ENCODE measurements around the gene OR6K2.

OR6K2 gene, protein sequence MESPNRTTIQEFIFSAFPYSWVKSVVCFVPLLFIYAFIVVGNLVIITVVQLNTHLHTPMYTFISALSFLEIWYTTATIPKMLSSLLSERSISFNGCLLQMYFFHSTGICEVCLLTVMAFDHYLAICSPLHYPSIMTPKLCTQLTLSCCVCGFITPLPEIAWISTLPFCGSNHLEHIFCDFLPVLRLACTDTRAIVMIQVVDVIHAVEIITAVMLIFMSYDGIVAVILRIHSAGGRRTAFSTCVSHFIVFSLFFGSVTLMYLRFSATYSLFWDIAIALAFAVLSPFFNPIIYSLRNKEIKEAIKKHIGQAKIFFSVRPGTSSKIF

DNA sequence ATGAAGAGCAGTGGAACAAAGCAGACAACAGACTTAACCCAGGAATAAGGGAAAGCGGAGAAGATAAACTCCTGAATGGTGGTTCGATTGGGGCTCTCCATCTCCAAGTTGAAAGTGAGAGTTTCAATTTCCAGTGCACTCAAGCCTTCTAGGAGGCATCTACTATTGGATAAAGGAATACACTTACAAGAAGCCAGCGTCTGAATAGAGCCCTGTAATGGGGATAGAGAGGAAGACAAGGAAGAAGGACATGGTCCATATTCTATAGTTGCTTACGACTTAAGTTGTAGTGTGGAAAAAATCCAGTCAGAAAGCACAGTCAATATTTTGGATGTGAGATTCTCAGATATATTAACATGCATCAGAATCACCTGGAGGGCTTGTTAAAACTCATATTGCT, at the start of gene OR6K2:
OR6K2 (minus strand) TSS at position 101 of the 400 bp plus-strand sequence; CDS start at position 101, 0 bp downstream.
- H3K9ac ChIP-seq (ENCODE audit: low read length) = no peak within 1 kb of the TSS
- no peaks in the 10 kb centered on the region for H3K9me3 ChIP-seq (ENCODE audit: low read length)
- no peak within 1 kb of the TSS for H3K27ac ChIP-seq (ENCODE audit: low read depth, low read length)
- H3K4me3 ChIP-seq (ENCODE audit: low read depth in 1 of 2, low read length in 2 of 2) = no peak within 1 kb of the TSS
- H3K27me3 ChIP-seq (ENCODE audit: control insufficient read depth in 1 of 2, insufficient read depth in 2 of 2, low read length in 2 of 2) = no peaks in the 10 kb centered on the region
- no peaks in the 10 kb centered on the region for H3K4me1 ChIP-seq (ENCODE audit: insufficient read depth, low read length)
- H3K36me3 ChIP-seq (ENCODE audit: insufficient read depth, low read length) = no peaks in the 10 kb centered on the region

DNA sequence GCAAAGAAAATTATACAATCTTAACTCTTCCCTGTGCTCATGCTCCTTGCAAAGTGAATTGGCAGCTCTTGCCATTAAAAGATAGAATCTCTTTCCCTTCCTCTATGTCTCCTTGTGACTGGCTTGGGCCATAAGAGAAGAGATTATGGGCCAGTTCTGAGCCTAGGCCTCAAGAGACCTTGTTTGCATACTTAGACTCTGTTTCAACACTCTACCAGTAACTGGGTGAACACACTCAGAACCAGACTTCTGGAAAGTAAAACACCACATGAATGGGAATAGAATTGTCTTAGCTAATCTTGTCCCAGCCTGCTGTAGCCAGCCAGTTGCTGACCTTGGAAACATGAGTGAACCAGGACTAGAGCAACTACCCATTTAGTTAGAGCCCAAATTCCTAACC, 35.4 kb upstream of the OR6K2 start:
- Histone ChIP-seq H3K4me3 (ENCODE audit: low read depth in 1 of 2, low read length in 2 of 2) (no peak overlapping the region), H3K36me3 (ENCODE audit: insufficient read depth, low read length) (no peaks in the 10 kb centered on the region), H3K27ac (ENCODE audit: low read depth, low read length) (no peak overlapping the region), H3K9me3 (ENCODE audit: low read length) (no peaks in the 10 kb centered on the region), H3K27me3 (ENCODE audit: control insufficient read depth in 1 of 2, insufficient read depth in 2 of 2, low read length in 2 of 2) (no peaks in the 10 kb centered on the region), H3K4me1 (ENCODE audit: insufficient read depth, low read length) (no peaks in the 10 kb centered on the region), H3K9ac (ENCODE audit: low read length) (no peak overlapping the region)

DNA sequence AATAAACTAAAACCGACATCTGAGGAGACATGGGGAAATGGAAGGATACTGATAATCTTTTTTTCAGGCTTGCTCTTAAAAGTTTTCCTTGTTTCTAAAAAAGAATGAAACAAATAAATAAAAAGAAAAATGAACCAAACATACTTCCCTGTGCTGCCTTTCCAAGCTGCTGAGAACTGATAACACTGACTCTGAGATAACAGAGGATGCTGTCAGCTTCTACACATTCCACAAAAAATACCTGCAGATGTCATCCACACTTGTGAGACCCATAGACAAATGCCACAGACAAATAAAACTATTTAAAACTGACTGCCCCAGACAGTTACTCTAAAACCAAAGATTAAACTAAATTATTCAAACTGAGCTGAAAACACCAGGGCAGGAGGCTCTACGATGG, 32.1 kb upstream of the OR6K2 start:
- Histone ChIP-seq H3K36me3 (ENCODE audit: insufficient read depth, low read length) (no peaks in the 10 kb centered on the region), H3K27ac (ENCODE audit: low read depth, low read length) (no peak overlapping the region), H3K9ac (ENCODE audit: low read length) (no peak overlapping the region), H3K9me3 (ENCODE audit: low read length) (no peaks in the 10 kb centered on the region), H3K4me3 (ENCODE audit: low read depth in 1 of 2, low read length in 2 of 2) (no peak overlapping the region), H3K27me3 (ENCODE audit: control insufficient read depth in 1 of 2, insufficient read depth in 2 of 2, low read length in 2 of 2) (no peaks in the 10 kb centered on the region), H3K4me1 (ENCODE audit: insufficient read depth, low read length) (no peaks in the 10 kb centered on the region)

DNA sequence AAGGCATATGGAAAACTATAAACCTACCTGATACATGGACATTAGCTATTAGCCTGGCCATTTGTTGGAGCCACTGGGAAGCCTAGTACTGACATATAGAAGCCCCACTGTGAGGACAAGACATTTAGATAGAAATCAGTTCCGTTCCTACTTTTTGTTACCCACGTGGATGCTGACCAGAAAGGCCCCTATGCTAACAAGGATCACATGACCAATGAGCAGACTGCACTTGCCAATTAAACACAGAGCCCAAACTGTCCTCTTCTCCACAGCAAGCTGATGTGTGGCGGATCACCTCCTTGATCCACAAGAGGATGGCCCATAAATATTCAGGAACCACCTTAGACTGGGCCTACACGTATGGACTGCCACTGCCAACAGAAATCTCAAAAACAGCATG, 31.3 kb upstream of the OR6K2 start:
- H3K9ac ChIP-seq (ENCODE audit: low read length) = no peak overlapping the region
- H3K4me3 ChIP-seq (ENCODE audit: low read depth in 1 of 2, low read length in 2 of 2) = no peak overlapping the region
- no peaks in the 10 kb centered on the region for H3K27me3 ChIP-seq (ENCODE audit: control insufficient read depth in 1 of 2, insufficient read depth in 2 of 2, low read length in 2 of 2)
- H3K36me3 ChIP-seq (ENCODE audit: insufficient read depth, low read length) = no peaks in the 10 kb centered on the region
- no peaks in the 10 kb centered on the region for H3K9me3 ChIP-seq (ENCODE audit: low read length)
- no peak overlapping the region for H3K27ac ChIP-seq (ENCODE audit: low read depth, low read length)
- H3K4me1 ChIP-seq (ENCODE audit: insufficient read depth, low read length) = no peaks in the 10 kb centered on the region

DNA sequence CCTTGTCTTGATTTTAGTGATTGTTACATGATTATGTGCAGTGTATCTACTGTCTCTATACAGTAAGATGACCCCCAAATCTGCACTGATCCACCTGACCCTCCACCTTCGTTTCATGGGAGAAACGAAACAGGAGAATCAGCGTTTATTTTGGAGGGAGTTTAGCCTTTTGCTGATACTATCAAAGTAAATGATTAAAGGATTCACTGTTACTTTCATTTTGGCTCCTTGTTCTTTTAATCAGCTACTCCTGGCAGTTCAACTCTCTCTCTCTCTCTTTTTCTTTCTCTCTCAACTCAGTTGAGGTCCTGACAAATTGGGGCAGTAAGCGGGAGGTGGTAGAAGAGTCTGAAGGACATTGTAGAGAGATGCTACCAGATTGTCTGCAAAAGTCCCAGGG, 30.0 kb upstream of the OR6K2 start:
- Histone ChIP-seq H3K9ac (ENCODE audit: low read length) (no peak overlapping the region), H3K36me3 (ENCODE audit: insufficient read depth, low read length) (no peaks in the 10 kb centered on the region), H3K27me3 (ENCODE audit: control insufficient read depth in 1 of 2, insufficient read depth in 2 of 2, low read length in 2 of 2) (no peaks in the 10 kb centered on the region), H3K4me1 (ENCODE audit: insufficient read depth, low read length) (no peaks in the 10 kb centered on the region), H3K4me3 (ENCODE audit: low read depth in 1 of 2, low read length in 2 of 2) (no peak overlapping the region), H3K27ac (ENCODE audit: low read depth, low read length) (no peak overlapping the region), H3K9me3 (ENCODE audit: low read length) (no peaks in the 10 kb centered on the region)

DNA sequence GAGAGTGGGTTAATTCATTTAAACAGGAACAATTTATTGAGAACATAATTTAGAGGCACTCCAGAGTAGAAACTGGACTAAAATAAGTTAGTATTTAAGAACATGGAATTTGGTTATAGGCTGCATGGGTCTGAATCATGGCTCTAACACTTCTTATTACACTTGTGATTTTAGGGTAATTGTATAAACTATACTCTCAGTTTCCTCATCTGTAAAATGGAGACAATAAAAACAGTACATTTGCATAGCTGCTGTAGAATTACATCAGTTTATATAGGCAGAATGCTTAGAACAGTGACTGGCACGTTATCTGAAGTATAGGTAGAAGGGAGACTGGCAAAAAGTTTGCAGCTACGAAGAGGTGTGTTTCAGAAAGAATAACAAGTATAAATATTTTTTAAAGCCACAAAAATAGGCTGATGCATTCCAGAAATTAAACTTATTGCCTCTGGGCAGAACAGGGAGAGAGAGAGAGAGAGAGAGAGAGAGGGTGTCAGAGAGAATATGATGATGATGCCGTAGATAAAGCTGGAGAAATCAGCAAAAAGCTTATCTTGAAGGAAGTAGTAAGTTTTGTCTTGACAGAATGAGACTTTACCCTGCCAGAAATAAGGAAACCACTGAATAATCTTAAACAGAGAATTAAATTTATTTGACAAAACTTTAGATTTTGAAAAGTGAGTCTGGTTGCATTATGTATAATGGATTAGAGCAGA, 28.2 kb upstream of the OR6K2 start:
- Histone ChIP-seq H3K9ac (ENCODE audit: low read length) (no peak overlapping the region), H3K27ac (ENCODE audit: low read depth, low read length) (no peak overlapping the region), H3K4me3 (ENCODE audit: low read depth in 1 of 2, low read length in 2 of 2) (no peak overlapping the region), H3K27me3 (ENCODE audit: control insufficient read depth in 1 of 2, insufficient read depth in 2 of 2, low read length in 2 of 2) (no peaks in the 10 kb centered on the region), H3K4me1 (ENCODE audit: insufficient read depth, low read length) (no peaks in the 10 kb centered on the region), H3K36me3 (ENCODE audit: insufficient read depth, low read length) (no peaks in the 10 kb centered on the region), H3K9me3 (ENCODE audit: low read length) (no peaks in the 10 kb centered on the region)

DNA sequence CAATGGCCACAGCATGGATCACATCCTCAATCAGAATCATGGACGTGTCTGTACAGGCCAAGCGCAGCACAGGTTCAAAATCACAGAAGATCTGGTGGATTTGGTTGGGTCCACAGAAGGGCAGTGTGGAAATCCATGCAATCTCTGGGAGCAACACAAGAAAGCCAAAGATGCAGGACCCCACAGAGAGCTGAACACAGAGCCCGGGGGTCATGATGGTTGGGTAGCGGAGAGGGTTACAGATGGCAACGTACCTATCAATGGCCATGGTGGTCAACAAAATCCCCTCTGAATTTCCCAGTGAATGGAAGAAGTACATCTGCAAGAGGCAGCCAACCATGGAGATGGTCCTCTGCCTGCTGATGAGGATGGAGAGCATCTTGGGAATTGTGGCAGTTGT, 24.0 kb upstream of the OR6K2 start:
- Histone ChIP-seq H3K9ac (ENCODE audit: low read length) (no peak overlapping the region), H3K27me3 (ENCODE audit: control insufficient read depth in 1 of 2, insufficient read depth in 2 of 2, low read length in 2 of 2) (no peaks in the 10 kb centered on the region), H3K27ac (ENCODE audit: low read depth, low read length) (no peak overlapping the region), H3K36me3 (ENCODE audit: insufficient read depth, low read length) (no peaks in the 10 kb centered on the region), H3K9me3 (ENCODE audit: low read length) (no peaks in the 10 kb centered on the region), H3K4me1 (ENCODE audit: insufficient read depth, low read length) (no peaks in the 10 kb centered on the region), H3K4me3 (ENCODE audit: low read depth in 1 of 2, low read length in 2 of 2) (no peak overlapping the region)

DNA sequence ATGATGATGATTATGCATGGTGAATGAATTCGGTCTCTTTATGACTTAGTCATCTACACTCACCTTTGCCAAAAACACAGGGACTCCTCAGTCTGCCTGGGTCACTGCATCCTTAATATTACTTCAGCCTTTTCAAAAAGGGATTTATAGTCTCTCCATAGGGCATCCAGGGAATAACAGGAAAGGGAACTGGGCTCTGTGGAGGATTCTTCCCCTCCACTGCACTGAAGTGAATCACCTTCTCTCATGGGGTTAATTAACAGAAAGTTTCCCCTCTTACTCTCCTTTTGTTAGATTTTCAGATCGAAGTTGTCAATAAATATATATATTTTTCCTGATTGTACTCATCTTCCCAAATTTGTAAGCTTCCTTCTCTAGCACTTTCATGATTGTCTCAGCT, 20.2 kb upstream of the OR6K2 start, which contains the start of gene OR6K3:
OR6K3 (minus strand) TSS at position 101 of the 400 bp plus-strand sequence. CDS start 2,605 bp downstream, outside the sequence.
- Histone ChIP-seq H3K4me1 (ENCODE audit: insufficient read depth, low read length) (no peaks in the 10 kb centered on the region), H3K9ac (ENCODE audit: low read length) (no peak within 1 kb of the TSS), H3K36me3 (ENCODE audit: insufficient read depth, low read length) (no peaks in the 10 kb centered on the region), H3K4me3 (ENCODE audit: low read depth in 1 of 2, low read length in 2 of 2) (no peak within 1 kb of the TSS), H3K27ac (ENCODE audit: low read depth, low read length) (no peak within 1 kb of the TSS), H3K27me3 (ENCODE audit: control insufficient read depth in 1 of 2, insufficient read depth in 2 of 2, low read length in 2 of 2) (no peaks in the 10 kb centered on the region), H3K9me3 (ENCODE audit: low read length) (no peaks in the 10 kb centered on the region)

DNA sequence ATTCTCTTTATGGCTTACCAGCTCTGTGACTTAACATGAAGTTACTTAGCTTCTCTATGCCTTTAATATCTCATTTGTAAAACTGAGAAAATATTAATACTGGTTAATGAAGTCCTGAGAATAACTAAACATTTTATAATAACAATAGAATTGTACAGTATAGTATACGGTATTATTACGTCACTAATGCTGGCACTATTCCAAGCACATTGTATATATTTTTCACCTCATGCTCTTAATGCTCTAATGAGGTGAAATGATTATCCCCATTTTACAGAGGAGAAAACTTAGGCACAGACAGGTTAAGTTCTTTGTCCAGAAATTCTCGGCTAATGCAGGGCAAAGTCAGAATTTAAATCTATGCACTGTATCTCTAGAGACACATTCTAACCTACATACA, 19.2 kb upstream of the OR6K2 start:
- Histone ChIP-seq H3K4me1 (ENCODE audit: insufficient read depth, low read length) (no peaks in the 10 kb centered on the region), H3K4me3 (ENCODE audit: low read depth in 1 of 2, low read length in 2 of 2) (no peak overlapping the region), H3K9me3 (ENCODE audit: low read length) (no peaks in the 10 kb centered on the region), H3K27me3 (ENCODE audit: control insufficient read depth in 1 of 2, insufficient read depth in 2 of 2, low read length in 2 of 2) (no peaks in the 10 kb centered on the region), H3K36me3 (ENCODE audit: insufficient read depth, low read length) (no peaks in the 10 kb centered on the region), H3K9ac (ENCODE audit: low read length) (no peak overlapping the region), H3K27ac (ENCODE audit: low read depth, low read length) (no peak overlapping the region)

DNA sequence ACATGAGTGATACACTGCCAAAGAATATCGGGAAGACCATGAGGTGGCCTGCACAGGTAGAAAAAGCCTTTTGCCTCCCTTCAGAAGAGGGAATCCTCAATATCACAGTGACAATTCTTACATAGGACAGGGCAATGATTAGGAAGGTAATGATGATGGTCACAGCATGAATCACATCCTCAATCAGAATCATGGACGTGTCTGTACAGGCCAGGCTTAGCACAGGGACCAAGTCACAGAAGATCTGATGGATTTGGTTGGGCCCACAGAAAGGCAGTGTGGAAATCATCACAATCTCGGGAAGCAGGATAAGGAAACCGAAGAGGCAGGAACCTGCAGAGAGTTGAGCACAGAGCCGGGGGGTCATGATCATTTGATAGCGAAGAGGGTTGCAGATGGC, 16.9 kb upstream of the OR6K2 start:
- Histone ChIP-seq H3K4me1 (ENCODE audit: insufficient read depth, low read length) (no peaks in the 10 kb centered on the region), H3K9me3 (ENCODE audit: low read length) (no peaks in the 10 kb centered on the region), H3K9ac (ENCODE audit: low read length) (no peak overlapping the region), H3K36me3 (ENCODE audit: insufficient read depth, low read length) (no peaks in the 10 kb centered on the region), H3K4me3 (ENCODE audit: low read depth in 1 of 2, low read length in 2 of 2) (no peak overlapping the region), H3K27ac (ENCODE audit: low read depth, low read length) (no peak overlapping the region), H3K27me3 (ENCODE audit: control insufficient read depth in 1 of 2, insufficient read depth in 2 of 2, low read length in 2 of 2) (no peaks in the 10 kb centered on the region)

DNA sequence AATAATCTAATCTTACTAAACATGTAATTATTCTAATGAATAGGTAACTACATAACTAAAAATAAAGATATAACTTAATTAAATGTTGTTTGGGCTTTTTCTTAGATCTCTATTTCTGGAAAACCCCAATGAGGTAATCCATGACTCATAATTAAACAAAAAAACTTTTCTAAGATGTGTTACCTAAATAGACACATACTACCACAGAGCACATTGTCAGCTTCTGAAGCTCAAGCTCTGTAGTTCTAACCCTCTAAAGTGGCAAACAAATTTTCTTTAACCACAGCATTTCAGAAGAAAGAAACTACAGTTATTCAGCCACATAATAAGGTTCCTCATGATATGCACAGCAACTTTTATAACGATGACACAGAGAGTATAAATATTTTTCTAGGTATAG, 15.9 kb upstream of the OR6K2 start:
- Histone ChIP-seq H3K36me3 (ENCODE audit: insufficient read depth, low read length) (no peaks in the 10 kb centered on the region), H3K27me3 (ENCODE audit: control insufficient read depth in 1 of 2, insufficient read depth in 2 of 2, low read length in 2 of 2) (no peaks in the 10 kb centered on the region), H3K27ac (ENCODE audit: low read depth, low read length) (no peak overlapping the region), H3K9me3 (ENCODE audit: low read length) (no peaks in the 10 kb centered on the region), H3K4me1 (ENCODE audit: insufficient read depth, low read length) (no peaks in the 10 kb centered on the region), H3K4me3 (ENCODE audit: low read depth in 1 of 2, low read length in 2 of 2) (no peak overlapping the region), H3K9ac (ENCODE audit: low read length) (no peak overlapping the region)

DNA sequence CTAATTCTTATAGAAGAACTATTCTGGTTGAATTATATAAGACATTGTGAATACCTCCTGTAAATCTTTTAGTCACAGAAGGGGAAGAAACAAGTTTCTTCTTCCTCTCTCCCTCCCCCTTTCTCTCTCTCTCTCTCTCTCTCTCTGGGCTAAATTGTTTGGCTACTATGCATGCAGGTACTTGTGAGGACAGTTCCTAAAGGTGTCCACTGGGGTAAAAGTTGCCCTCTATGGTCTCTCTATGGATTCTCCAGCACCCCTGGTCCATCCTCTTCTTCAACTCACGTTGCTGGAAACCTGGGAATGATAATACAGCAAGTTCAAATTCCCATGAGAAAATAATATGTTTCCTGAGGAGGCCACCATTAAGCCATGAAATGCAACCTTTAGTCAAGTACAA, 14.3 kb upstream of the OR6K2 start:
- Histone ChIP-seq H3K4me3 (ENCODE audit: low read depth in 1 of 2, low read length in 2 of 2) (no peak overlapping the region), H3K4me1 (ENCODE audit: insufficient read depth, low read length) (no peaks in the 10 kb centered on the region), H3K27me3 (ENCODE audit: control insufficient read depth in 1 of 2, insufficient read depth in 2 of 2, low read length in 2 of 2) (no peaks in the 10 kb centered on the region), H3K36me3 (ENCODE audit: insufficient read depth, low read length) (no peaks in the 10 kb centered on the region), H3K9me3 (ENCODE audit: low read length) (no peaks in the 10 kb centered on the region), H3K9ac (ENCODE audit: low read length) (no peak overlapping the region), H3K27ac (ENCODE audit: low read depth, low read length) (no peak overlapping the region)

Measured in muscle layer of colon (tissue), 2 donors.